Limb (tissue), 2 donors: ENCODE measurements around the gene HK2.
"Not testable (repeated sequence)": the region's sequence is repeated elsewhere in the genome, so short reads cannot be mapped to it uniquely, and the experiment has no call there.

Experiments used
- DNase-seq, 2 donors: peaks; one replicate each; pipeline ENCODE4 v3.0.0-alpha.2; 2016; ENCODE audit errors: extremely low spot score in 2 of 2

HK2 gene

DNA sequence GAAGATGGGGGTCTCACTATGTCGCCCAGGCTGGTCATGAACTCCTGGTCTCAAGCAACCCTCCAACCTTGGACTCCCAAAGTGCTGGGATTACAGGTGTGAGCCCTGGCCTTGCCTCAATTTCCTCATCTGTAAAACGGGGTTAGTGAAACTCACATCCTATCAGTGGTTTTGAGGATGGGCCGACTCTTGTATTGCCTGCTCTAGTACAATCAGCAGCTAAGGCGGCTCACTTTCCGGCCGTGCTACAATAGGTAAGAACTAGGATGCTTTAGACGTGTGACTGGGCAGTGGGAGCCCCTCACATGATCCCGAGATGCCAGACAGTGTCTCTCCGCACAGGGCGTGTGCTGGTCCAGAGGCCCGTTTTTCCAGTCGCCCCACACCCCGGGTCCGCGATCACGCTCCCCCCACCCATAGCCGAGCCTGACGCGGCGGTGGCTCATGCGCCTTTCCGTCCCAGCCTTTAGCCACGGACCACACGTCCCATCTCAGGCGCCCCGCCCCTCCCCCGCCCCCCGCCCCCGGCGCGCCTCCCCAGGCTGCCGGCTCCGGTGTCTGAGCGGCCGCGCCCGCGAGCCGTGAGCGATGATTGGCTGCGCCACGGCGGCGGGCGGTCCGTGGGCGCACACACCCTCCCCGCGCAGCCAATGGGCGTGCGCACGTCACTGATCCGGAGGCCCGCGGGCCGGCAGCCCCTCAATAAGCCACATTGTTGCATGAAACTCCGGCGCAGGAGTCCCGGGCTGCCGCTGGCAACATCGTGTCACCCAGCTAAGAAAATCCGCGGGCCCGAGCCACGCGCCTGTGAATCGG, at the start of gene HK2:
Gene HK2, plus strand, starts transcription at position 710 of the 816 bp plus-strand sequence. CDS start 454 bp downstream, outside the sequence.
- peak; percentile 90 to 94 for DNase-seq

DNA sequence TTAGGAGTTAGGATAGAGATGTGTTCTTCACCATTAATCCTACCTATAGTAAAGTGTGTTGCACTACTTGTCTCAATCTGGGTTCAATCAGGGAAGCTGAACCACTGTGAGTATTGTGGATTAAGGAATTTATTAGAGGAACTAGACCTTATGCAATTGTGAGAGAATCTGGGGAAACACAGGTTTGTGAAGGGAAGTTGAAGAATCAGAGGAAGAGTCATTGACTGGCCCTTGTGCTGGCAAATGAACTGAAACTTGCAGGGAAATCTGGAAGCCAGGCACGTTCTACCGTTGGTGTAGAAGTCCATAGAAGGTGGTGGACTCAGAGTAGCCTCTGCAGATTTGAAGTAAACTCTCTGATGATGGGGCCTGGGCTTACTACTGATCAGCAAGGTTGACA, 44.7 kb upstream of the HK2 start:
- no peak for DNase-seq

DNA sequence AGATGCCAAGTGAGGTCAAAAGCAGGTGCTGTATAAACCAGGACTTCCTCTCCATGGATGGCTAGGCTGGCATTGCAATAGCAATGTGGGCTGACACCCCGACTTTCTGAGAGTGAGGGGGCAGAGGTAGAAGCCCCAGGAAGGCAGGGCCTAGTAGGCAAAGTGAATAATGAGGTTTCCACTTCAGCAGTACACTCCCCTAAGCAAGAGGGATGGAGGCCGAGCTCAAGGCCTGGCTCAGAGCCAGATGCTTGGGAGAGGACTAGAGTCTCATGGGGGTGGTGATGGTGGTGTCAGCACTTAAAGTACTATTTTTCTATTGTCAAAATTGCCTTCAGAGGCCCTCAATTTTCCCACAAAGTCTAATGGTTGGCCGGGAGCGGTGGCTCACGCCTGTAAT, 41.6 kb upstream of the HK2 start:
- DNase-seq, result no peak

DNA sequence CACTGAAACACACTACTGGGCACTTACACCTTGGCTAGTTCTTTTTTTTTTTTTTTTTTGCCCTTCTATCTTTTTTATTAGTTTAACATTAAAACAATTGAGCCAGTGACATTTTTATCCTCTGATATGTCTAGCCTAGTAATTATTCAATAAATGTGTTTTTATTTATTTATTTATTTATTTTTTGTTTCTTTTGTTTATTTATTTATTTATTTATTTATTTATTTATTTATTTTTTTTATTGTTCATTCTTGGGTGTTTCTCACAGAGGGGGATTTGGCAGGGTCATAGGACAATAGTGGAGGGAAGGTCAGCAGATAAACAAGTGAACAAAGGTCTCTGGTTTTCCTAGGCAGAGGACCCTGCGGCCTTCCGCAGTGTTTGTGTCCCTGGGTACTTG, 39.0 kb upstream of the HK2 start:
- DNase-seq, result not testable (repeated sequence)

DNA sequence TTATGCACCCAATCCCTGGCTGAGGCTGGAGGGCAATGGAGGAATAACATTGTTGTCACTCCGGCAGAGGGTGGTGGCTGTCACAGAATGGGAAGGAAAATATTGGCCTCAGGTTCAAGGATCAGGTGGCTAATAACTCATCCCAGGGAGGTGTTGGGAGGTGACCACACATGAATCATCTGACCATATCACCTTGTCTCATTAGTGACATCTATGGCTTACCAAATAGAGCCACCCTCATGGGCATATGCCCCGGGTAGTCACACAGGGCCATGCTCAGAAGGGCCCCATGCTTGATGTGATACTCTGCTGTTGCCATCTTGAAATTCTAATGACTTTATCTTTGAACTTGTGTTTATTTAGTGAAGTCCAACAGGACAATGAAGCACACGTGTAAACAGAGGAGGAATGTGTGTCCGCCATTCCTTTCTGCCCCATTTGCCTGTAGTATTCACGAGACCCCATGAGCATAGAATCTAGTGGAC, 27.5 kb upstream of the HK2 start:
- no peak for DNase-seq

DNA sequence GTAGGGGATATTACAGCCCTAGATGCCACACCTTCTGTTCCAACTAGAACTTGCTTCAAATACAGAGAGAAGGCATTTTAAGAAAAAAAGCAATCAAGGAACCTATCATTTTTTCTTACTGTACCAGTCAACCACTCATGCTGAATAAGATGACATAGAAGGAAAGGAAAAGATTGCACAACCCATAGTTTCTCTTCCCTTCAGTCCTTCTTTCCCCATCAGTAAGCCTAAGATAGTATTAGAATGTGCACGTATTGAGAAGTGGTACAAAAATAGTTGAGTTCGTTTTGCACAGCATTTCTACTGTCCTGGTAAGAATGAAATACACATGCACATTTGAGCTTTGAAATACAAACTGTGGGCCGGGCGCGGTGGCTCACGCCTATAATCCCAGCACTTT, 27.0 kb upstream of the HK2 start:
- no peak for DNase-seq

DNA sequence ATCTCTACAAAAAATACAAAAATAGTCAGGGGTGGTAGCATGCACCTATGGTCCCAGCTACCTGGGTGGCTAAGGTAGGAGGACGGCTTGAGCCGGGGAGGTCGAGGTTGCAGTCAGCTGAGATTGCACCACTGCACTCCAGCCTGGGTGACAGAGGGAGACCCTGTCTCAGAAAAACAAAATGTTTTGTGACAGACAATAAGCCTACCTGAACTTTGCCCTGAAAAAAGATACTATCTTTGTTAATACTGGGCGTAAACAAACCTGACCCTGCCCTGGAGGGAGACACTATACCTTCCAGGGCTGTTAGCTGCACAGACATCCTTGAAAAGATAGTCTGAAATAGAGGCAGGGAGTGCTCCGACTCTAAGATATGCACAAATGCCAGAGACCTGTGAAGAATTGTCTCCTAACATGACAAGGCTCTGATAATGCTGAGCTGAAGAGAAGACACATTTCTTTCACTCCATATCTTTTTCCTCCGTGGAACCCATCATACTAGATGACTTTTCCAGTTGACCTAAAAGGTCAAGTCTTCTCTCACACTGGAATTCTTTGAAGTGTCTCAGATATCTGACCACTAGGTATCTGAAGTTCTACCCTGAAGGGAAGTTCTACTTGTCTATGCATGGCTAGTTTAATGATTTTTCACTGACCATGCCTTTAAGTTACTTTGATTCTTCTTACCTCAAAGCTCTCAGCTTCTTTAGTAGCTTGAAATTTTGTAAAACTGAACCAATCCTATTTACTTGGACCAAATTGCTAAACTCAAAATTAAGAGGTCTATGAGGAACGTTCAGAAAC, 20.9 kb upstream of the HK2 start:
- no peak for DNase-seq

DNA sequence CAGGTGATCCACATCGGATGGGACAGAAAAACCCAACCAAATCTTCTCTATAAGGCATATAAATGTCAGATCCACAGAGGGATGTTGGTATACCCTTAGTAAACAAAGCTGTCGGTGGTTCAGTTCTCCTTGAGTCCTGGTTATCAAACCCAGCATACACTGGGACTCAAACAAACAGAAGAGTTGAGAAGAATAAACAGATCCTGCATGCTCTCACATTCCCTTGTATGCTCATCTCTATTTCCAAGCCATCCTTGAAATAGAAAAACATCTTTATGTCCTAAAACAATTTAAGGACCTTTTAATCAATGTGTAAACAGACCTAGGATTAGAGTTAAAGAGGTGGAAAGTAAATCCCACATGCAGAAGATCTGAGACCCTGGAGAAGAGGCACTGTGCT, 19.8 kb upstream of the HK2 start:
- no peak for DNase-seq

DNA sequence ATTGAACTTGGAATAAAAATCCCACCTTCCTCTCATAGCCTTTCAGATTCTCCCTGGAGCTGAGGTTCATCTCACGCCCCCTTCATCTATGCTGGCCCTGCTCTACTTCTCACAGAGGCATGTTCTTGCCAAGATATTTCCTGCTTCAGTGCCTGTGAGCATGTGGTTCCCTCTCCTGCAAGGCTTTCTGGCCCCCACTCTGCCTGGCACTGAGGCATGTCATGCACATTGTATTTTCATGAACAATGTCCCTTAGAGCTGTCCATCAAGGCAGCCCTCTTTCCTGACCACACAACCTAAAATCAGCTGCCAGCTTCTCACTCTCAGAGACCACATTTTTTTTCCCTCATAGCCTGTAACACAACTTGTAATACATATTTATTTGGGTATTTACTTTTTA, 18.0 kb upstream of the HK2 start:
- DNase-seq, result no peak

DNA sequence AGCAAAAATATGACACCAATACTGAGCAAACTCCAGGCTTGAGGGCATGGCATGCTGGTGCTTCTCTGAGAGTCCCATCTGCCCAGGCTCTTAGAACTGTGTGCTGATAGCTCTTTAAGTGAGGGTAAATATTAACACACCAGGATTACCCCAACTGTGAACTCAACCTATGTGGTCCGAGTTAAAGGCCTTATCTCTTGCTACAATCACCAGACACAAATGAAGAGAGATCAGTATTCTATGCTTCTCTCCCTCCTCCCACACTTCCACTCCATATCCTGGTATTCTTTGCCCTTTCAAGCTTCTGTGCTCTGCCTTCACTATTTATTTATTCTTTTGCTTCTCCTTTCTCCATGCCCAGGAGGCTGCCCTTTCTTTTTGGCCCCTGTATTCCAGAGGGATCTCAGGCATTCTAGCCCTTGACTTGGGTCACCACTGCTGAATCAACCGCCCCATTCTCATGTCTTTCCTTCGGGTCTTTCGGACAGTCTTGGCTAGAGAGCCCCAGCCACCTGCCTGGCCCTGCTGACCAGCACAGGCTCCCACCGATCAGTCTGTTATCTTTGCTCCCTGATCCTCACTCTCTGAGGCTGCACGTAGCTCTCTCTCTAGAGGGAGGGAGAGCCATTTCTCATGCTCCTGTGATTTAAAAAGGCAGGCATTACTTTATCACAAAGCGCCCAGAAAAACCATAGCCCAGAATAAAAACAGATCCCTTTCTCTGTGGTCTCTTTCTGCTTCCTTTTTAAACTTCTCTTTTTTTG, 17.2 kb upstream of the HK2 start:
- no peak for DNase-seq

DNA sequence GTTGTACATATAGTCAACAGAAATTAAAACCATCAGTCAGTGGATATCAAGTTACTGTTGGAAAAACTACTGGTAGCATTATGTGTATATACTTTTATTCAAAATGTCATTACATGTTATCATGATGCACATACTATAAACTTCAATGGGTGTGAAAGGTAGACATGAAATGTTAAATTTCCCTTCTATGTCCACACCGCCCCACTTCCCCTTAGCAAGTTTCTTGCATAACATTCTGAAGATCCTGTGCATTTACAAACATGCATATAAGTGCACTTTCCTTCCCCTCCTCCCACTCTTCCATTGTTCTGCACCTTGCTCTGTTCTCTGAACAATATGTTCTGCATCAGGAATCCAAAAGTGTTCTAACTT, 16.6 kb upstream of the HK2 start:
- DNase-seq, result no peak

DNA sequence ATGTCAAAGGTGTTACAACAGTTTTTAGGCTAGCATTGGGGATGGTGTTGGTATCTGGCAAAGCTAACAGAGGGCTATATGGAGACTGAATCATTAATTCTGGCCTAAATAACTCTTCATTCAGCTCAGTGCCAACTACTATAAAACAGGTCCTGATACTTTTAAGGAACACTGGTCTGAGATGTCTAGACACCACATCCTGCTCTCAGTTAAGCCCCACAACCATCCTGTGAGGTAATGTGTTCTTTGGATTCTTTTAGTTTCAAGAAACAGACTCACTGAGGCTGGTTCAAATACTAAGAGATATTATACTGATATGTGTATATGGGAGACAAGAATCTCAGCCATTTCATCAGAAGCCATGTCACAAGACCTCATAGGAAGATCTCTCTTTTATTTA, 14.2 kb upstream of the HK2 start:
- no peak for DNase-seq

DNA sequence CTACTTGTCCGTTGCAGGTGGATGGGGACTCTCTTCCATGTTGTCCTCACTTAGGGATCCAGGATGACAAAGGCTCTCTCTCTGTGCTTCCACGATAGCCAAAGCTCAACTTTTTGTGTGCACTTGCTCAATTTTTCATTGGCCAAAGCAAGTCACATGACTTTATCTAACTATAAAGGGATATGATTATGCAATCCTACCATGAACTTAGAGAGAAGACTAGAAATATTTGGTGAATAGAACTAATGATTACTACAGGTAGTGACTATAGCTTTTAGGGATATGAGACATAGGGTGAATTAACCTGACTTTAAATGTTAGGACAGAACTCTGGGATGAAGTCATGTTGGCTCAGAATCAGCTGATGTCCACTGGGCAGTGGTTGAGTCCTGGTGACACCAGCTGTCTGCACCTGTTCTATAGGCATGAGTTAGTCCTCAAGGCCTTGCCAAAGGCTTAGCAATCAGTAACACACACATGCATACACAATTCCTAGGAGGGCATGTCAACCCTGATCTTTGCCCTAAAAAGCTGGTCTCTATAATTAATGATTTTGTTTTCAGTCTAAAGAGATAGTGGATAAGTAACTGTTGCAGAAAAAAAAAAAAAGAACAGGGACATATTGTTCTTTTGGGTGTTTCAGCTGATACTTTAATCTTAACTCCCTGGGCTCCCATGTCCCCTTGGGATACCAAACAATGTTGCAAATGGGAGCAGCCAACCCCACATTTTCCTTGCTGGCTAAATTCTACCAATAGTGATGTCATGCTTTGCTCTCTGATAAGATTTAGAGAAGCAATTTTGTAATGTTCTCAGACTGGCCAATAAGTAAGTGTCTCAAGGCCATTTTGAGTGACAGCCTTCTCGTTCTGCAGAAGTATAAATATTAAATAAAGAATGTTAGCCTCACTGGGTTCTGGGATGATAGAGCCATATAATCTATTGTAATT, 12.5 kb upstream of the HK2 start:
- DNase-seq, result no peak

DNA sequence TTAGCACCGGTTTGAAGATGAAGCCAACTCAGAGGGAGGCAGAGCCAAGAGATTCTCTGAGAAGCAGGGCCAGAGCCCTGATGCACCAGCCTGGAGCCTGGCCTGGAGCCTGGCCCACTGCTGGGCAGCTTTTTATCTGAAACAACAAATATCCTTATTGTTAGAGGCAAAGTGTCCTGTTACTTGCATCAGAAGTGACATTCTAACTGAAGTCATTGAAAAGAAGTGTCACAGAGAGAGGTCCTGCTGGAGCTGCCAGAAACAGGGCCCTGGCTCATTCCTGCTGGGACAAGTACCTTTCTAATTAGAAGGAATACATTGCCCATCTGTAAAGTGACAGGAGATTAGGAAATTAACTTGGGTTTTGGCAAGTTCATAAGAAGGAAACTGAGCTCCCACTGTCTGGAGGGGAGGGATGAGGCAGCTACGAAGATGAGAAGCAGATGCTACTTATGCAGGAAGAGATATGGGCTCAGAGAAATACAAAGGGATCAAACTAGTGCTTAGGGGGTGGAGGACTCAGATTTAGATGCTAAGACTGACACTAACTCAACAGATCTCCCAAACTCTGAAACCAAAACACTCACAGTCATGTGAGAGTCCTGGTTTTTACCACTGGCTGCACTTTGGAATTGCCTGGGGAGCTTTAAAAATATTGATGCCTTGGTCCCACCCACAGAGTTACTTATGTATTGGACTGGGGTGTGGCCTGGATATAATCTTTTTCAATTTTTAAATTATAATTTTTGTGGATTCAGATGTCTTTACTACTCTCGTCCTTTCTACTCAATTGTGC, 11.0 kb upstream of the HK2 start:
- DNase-seq, result no peak

DNA sequence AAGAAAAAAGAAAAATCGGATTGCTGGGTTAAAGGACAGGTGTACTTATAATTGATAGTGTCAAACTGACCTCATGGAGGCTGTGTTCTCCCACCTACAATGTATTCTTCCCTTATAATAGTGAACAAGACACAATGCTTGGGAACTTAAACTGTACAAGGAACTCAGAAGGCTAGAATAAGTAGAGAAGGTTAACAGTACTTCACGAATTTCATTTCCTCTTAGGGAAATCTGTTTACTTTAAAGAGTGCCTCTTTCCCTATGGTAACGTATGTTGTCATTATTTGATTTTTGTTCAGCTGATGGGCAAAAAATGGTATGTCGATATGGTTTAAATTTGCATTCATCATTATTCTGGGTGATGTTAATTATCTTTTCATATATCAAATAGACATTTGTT, 9.2 kb upstream of the HK2 start:
- DNase-seq, result no peak

DNA sequence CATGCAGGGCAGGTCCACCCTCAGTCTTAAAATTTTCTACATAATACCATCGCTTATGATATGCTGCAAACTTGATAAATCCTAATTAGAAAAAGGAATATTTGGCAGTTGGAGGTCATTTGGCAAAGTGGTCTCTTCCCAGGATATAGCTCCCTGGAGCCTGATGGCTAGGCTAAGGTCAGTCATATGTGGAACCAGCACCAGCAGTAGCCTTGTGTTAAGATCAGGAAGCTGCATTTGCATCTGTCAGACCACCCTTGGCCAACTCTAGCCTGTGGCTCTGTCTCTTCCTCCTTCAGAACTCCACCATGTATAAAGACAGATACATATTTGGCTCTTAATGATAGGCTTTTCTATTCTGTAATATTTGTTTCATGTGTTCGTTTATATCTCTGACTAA, 5.4 kb upstream of the HK2 start:
- no peak for DNase-seq

DNA sequence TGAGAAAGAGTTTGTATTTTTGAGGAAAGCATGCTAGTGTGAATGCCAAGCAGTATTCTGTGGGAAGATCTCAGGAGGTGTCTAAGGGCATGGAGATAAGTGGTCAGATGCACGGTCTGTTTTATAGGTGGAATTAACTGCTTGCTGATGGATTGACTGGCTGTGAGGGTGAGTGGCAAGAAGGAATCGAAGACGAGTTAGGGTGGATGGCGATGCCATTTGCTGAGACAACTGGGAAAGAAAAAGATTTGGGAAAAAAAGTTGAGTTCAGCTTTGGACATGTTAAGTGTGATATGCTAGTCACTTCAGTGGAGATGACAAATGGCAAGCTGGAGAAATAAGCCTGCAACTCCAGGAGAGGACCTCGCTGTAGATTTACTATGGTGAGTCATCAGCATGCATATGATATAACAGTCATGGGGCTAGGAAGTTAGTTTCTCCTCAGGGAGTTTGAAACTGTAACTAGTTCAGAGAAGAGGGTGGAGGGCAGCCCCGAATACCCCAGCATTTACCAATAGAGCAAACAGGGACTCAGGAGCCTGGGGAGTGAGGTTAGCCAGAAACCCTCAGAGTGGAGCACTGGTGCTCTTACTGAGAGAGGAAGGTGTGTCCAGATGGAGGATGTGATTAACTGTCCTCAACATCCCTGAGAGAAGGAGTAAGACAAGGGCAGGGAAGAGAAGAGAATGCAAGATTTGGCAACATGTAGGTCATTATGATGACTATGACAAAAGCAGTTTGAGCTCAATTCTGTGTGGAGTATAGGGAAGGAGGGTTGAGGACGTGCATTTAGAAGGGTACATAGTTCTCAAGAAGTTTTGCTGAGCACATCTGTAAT, 2.0 kb upstream of the HK2 start:
- DNase-seq, result no peak

DNA sequence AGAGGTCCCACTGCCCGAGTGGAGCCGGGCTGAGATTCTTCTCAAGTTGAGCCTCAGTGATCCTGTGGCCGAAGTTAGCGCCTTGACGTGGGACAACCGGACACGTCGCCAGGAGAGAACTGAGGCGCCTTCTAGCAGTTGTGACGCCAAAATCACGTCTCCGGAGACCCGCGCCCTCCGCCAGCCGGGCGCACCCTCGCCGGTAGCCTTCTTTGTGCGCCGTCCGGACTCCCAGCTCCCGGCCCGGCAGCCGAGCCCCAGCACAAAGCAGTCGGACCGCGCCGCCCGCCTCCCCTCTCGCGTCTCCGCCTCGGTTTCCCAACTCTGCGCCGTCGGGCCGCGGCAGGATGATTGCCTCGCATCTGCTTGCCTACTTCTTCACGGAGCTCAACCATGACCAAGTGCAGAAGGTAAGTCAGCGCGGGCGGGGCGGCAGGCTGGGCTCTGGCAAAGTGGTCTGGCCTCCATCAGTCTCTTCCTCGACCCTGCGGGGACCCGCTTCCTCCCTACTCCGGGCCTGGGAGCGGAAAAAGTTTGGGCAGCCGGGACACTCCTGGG, 386 bp downstream of the HK2 start:
- peak in 1 of 2 donors; percentile 70 for DNase-seq
